GM10248 (cell line): ENCODE data around the gene KLHL24.
"Not testable (repeated sequence)": the region's sequence is repeated elsewhere in the genome, so short reads cannot be mapped to it uniquely, and the experiment has no call there.

Source experiments
- CTCF ChIA-PET: fragments of 300-600 bp; sonication (Branson Sonifier 250); formaldehyde crosslinking; extraction: SDS; loops from one replicate; lab custom pipeline; 2021; ENCODE audit warnings: antibody characterized with exemption; lab: Yijun Ruan, JAX
- POLR2A ChIA-PET: fragments of 350-650 bp; sonication (Branson Sonifier 250); formaldehyde crosslinking; extraction: SDS; loops from one replicate; lab custom pipeline; 2020; ENCODE audit warnings: antibody characterized with exemption; lab: Yijun Ruan, JAX
- DNase-seq: peaks from one replicate; pipeline ENCODE4 v3.0.0; 2012; ENCODE audit errors: extremely low spot score
- CTCF ChIP-seq: IDR thresholded peaks from 2 replicates; pipeline ENCODE4 v1.5.1; 2012; ENCODE audit warnings: mild to moderate bottlenecking, low read depth; ENCODE audit errors: extremely low read depth, missing control alignments, control extremely low read depth

Gene KLHL24

GRCh38 chr3:183664913-183665381, 29.5 kb downstream of the KLHL24 start:
- POLR2A ChIA-PET = no interaction called here
- CTCF ChIA-PET = interaction anchor here (0.9 kb wide), 1 partner anchor 13 kb away, joined by 3 read pairs; no protein-coding TSS in a partner anchor
- DNase-seq = no peak
- no peak for TF ChIP-seq CTCF

- no peak for DNase-seq
- CTCF ChIA-PET = no interaction called here
- POLR2A ChIA-PET = no interaction called here
- no peak for TF ChIP-seq CTCF
Observed at GRCh38 chr3:183680061-183680460, 44.6 kb downstream of the KLHL24 start.

GRCh38 chr3:183687705-183688104, 52.3 kb downstream of the KLHL24 start:
- POLR2A ChIA-PET = no interaction called here
- no peak for TF ChIP-seq CTCF

GRCh38 chr3:183688874-183689273, 53.5 kb downstream of the KLHL24 start:
- TF ChIP-seq CTCF = no peak
- ChIA-PET POLR2A (no interaction called here), CTCF (no interaction called here)
- DNase-seq = no peak

More at GRCh38 chr3:183687705-183688104, 52.3 kb downstream of the KLHL24 start:
- DNase-seq = no peak
- CTCF ChIA-PET = interaction anchor here (1.1 kb wide), 1 partner anchor 9 kb away, joined by 6 read pairs; the partner anchor contains the start of gene YEATS2

GRCh38 chr3:183689621-183690020, 54.2 kb downstream of the KLHL24 start:
- DNase-seq, CTCF ChIA-PET, POLR2A ChIA-PET: not testable (repeated sequence)

GRCh38 chr3:183690402-183690995, 55.1 kb downstream of the KLHL24 start:
- POLR2A ChIA-PET = no interaction called here
- CTCF ChIA-PET = no interaction called here
- no peak for TF ChIP-seq CTCF
- DNase-seq = no peak

GRCh38 chr3:183692436-183692835, 57.0 kb downstream of the KLHL24 start:
- CTCF ChIA-PET = no interaction called here
- POLR2A ChIA-PET = no interaction called here
- no peak for TF ChIP-seq CTCF
- no peak for DNase-seq
